Liver (tissue), 3 donors: ENCODE results near the gene MXRA8.

Experiments used
- EGR1 ChIP-seq, 2 donors: IDR thresholded peaks; 2 replicates each; pipeline ENCODE4 v1.6.1; 2016 to 2018; ENCODE audit warnings: antibody characterized with exemption in 2 of 2, low read depth in 2 of 2
- FOXA1 ChIP-seq: IDR thresholded peaks from 2 replicates; pipeline ENCODE4 v1.6.1; 2016; ENCODE audit warnings: antibody characterized with exemption
- GABPA ChIP-seq, 2 donors: IDR thresholded peaks in 1 of 2; conservative IDR thresholded peaks in 1 of 2; 2 replicates each; pipeline ENCODE4 v1.6.1; 2016; ENCODE audit warnings: antibody characterized with exemption in 2 of 2, mild to moderate bottlenecking in 1 of 2, moderate library complexity in 1 of 2
- JUND ChIP-seq, 2 donors: IDR thresholded peaks; 2 replicates each; pipeline ENCODE4 v1.6.1; 2016; ENCODE audit warnings: antibody characterized with exemption in 2 of 2
- RAD21 ChIP-seq, 2 donors: IDR thresholded peaks; 2 replicates each; pipeline ENCODE4 v1.6.1; 2016; ENCODE audit warnings: antibody characterized with exemption in 2 of 2, mild to moderate bottlenecking in 2 of 2
- RXRA ChIP-seq, 2 donors: IDR thresholded peaks; 2 replicates each; pipeline ENCODE4 v1.6.1; 2017 to 2018; ENCODE audit warnings: antibody characterized with exemption in 2 of 2, mild to moderate bottlenecking in 1 of 2
- SP1 ChIP-seq: IDR thresholded peaks from 2 replicates; pipeline ENCODE4 v1.6.1; 2018; ENCODE audit warnings: antibody characterized with exemption, mild to moderate bottlenecking
- YY1 ChIP-seq: IDR thresholded peaks from 2 replicates; pipeline ENCODE4 v1.6.1; 2016; ENCODE audit warnings: antibody characterized with exemption, mild to moderate bottlenecking
- ZBTB33 ChIP-seq: IDR thresholded peaks from 2 replicates; pipeline ENCODE4 v1.6.1; 2016; ENCODE audit warnings: antibody characterized with exemption
- TF ChIP-seq, protein P1 (sequence below): fragments of 150-350 bp; IDR thresholded peaks from 2 replicates; pipeline ENCODE4 v1.5.1; 2017; ENCODE audit warnings: improper control_type of control experiment, low read depth, low read length; ENCODE audit not compliant: missing input control
- TF ChIP-seq, protein P2 (sequence below): IDR thresholded peaks from 2 replicates; pipeline ENCODE4 v1.6.1; 2016; ENCODE audit warnings: antibody characterized with exemption
- TF ChIP-seq, protein P3 (sequence below): IDR thresholded peaks from 2 replicates; pipeline ENCODE4 v1.6.1; 2016; ENCODE audit warnings: antibody characterized with exemption
- TF ChIP-seq, protein P4 (sequence below): IDR thresholded peaks from 2 replicates; pipeline ENCODE4 v1.6.1; 2016; ENCODE audit warnings: antibody characterized with exemption, mild to moderate bottlenecking
- donor health status: healthy.
- donor health status: healthy.

GRCh38 chr1:1354271-1355247 lies 3.8 kb downstream of the MXRA8 start:
- TF ChIP-seq, protein P1, sequence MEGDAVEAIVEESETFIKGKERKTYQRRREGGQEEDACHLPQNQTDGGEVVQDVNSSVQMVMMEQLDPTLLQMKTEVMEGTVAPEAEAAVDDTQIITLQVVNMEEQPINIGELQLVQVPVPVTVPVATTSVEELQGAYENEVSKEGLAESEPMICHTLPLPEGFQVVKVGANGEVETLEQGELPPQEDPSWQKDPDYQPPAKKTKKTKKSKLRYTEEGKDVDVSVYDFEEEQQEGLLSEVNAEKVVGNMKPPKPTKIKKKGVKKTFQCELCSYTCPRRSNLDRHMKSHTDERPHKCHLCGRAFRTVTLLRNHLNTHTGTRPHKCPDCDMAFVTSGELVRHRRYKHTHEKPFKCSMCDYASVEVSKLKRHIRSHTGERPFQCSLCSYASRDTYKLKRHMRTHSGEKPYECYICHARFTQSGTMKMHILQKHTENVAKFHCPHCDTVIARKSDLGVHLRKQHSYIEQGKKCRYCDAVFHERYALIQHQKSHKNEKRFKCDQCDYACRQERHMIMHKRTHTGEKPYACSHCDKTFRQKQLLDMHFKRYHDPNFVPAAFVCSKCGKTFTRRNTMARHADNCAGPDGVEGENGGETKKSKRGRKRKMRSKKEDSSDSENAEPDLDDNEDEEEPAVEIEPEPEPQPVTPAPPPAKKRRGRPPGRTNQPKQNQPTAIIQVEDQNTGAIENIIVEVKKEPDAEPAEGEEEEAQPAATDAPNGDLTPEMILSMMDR: no peak
- TF ChIP-seq GABPA (IDR thresholded peaks at IDR 0.05 in 1 of 2, conservative IDR thresholded peaks at IDR 0.05 in 1 of 2) (no peak), YY1 (no peak), EGR1 (IDR thresholded peaks at IDR 0.05; ENCODE audit: low read depth in 2 of 2) (no peak), JUND (IDR thresholded peaks at IDR 0.05) (no peak), SP1 (no peak), ZBTB33 (no peak), RXRA (IDR thresholded peaks at IDR 0.05) (no peak), RAD21 (IDR thresholded peaks at IDR 0.05) (no peak), FOXA1 (no peak)
- TF ChIP-seq, protein P2, sequence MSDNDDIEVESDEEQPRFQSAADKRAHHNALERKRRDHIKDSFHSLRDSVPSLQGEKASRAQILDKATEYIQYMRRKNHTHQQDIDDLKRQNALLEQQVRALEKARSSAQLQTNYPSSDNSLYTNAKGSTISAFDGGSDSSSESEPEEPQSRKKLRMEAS: no peak
- TF ChIP-seq, protein P3, sequence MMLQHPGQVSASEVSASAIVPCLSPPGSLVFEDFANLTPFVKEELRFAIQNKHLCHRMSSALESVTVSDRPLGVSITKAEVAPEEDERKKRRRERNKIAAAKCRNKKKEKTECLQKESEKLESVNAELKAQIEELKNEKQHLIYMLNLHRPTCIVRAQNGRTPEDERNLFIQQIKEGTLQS: no peak
- TF ChIP-seq, protein P4, sequence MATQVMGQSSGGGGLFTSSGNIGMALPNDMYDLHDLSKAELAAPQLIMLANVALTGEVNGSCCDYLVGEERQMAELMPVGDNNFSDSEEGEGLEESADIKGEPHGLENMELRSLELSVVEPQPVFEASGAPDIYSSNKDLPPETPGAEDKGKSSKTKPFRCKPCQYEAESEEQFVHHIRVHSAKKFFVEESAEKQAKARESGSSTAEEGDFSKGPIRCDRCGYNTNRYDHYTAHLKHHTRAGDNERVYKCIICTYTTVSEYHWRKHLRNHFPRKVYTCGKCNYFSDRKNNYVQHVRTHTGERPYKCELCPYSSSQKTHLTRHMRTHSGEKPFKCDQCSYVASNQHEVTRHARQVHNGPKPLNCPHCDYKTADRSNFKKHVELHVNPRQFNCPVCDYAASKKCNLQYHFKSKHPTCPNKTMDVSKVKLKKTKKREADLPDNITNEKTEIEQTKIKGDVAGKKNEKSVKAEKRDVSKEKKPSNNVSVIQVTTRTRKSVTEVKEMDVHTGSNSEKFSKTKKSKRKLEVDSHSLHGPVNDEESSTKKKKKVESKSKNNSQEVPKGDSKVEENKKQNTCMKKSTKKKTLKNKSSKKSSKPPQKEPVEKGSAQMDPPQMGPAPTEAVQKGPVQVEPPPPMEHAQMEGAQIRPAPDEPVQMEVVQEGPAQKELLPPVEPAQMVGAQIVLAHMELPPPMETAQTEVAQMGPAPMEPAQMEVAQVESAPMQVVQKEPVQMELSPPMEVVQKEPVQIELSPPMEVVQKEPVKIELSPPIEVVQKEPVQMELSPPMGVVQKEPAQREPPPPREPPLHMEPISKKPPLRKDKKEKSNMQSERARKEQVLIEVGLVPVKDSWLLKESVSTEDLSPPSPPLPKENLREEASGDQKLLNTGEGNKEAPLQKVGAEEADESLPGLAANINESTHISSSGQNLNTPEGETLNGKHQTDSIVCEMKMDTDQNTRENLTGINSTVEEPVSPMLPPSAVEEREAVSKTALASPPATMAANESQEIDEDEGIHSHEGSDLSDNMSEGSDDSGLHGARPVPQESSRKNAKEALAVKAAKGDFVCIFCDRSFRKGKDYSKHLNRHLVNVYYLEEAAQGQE: no peak
